HEK293 (cell line): Measurements from ENCODE around the gene EXOC2.
A peak's percentile ranks its signal among the peaks of the same experiment; 100 is the strongest.

Experiments used
- CTCF ChIA-PET: fragments of 350-600 bp; formaldehyde crosslinking; extraction: SDS; loops from one replicate; lab custom pipeline; 2021; ENCODE audit warnings: antibody characterized with exemption; lab: Yijun Ruan, JAX
- POLR2A ChIA-PET: fragments of 300-600 bp; formaldehyde crosslinking; extraction: SDS; loops from one replicate; lab custom pipeline; 2020; ENCODE audit warnings: antibody characterized with exemption, inconsistent platforms; lab: Yijun Ruan, JAX
- H3K27ac ChIP-seq: fragments of 200-500 bp; sonication (Bioruptor generic); 2 replicates; pipeline ENCODE4 v1.5.1; 2014; ENCODE audit warnings: low read depth, low read length, control low read depth, inconsistent platforms; ENCODE audit errors: extremely low read depth
- H3K36me3 ChIP-seq, 2 experiments: fragments of 200-500 bp in 1 of 2; sonication (Bioruptor generic) in 1 of 2; 1 replicate in 1 of 2; 2 replicates in 1 of 2; pipeline ENCODE4 v1.5.1; 2014 to 2017; ENCODE audit warnings: inconsistent platforms in 2 of 2, low read length in 2 of 2; ENCODE audit not compliant: control insufficient read depth in 2 of 2, insufficient read depth in 1 of 2
- H3K4me1 ChIP-seq: fragments of 200-500 bp; sonication (Bioruptor generic); 2 replicates; pipeline ENCODE4 v1.5.1; 2014; ENCODE audit warnings: mild to moderate bottlenecking, low read length, inconsistent platforms; ENCODE audit not compliant: control insufficient read depth, insufficient read depth
- H3K4me3 ChIP-seq: 2 replicates; pipeline ENCODE4 v1.5.1; 2011; ENCODE audit warnings: low read depth, mild to moderate bottlenecking, control low read depth, low read length, moderate library complexity
- H3K9me3 ChIP-seq: fragments of 200-500 bp; sonication (Bioruptor generic); 2 replicates; pipeline ENCODE4 v1.5.1; 2014; ENCODE audit warnings: low read depth, low read length, inconsistent platforms; ENCODE audit not compliant: control insufficient read depth, insufficient read depth
- BCL6B ChIP-seq: fragments of 450-650 bp; formaldehyde crosslinking; IDR thresholded peaks from 2 replicates; pipeline ENCODE4 v1.5.1; 2017; ENCODE audit warnings: missing biosample characterization, missing genetic modification characterization
- CTCF ChIP-seq: fragments of 450-650 bp; formaldehyde crosslinking; IDR thresholded peaks from 2 replicates; pipeline ENCODE4 v1.5.1; 2016; ENCODE audit warnings: missing biosample characterization, missing genetic modification characterization
- IKZF3 ChIP-seq: fragments of 450-650 bp; IDR thresholded peaks from 2 replicates; pipeline ENCODE4 v1.5.0; 2018; ENCODE audit warnings: missing biosample characterization, mild to moderate bottlenecking, missing genetic modification characterization, moderate library complexity
- MEIS1 ChIP-seq: sonication (generic); formaldehyde crosslinking; IDR thresholded peaks from 2 replicates; pipeline ENCODE4 v1.8.1; 2022; ENCODE audit warnings: missing genetic modification reagents, mild to moderate bottlenecking, borderline replicate concordance
- SCRT2 ChIP-seq: fragments of 450-650 bp; formaldehyde crosslinking; IDR thresholded peaks from 2 replicates; pipeline ENCODE4 v1.5.1; 2016; ENCODE audit warnings: missing biosample characterization, missing genetic modification characterization
- TCF7L2 ChIP-seq: IDR thresholded peaks from 2 replicates; pipeline ENCODE4 v1.6.1; 2011; ENCODE audit warnings: low read depth, mild to moderate bottlenecking, inconsistent platforms, low read length, moderate library complexity, borderline replicate concordance
- TRIM28 ChIP-seq: IDR thresholded peaks from 2 replicates; pipeline ENCODE4 v1.6.1; 2011; ENCODE audit warnings: low read length, control low read depth, borderline replicate concordance
- WT1 ChIP-seq: fragments of 450-650 bp; formaldehyde crosslinking; IDR thresholded peaks from 2 replicates; pipeline ENCODE4 v1.5.1; 2016; ENCODE audit warnings: missing biosample characterization, missing genetic modification characterization
- ZBTB48 ChIP-seq: fragments of 450-650 bp; formaldehyde crosslinking; IDR thresholded peaks from 2 replicates; pipeline ENCODE4 v1.5.1; 2016; ENCODE audit warnings: missing biosample characterization, missing genetic modification characterization
- ZNF114 ChIP-seq: fragments of 450-650 bp; formaldehyde crosslinking; IDR thresholded peaks from 2 replicates; pipeline ENCODE4 v1.5.0; 2017; ENCODE audit warnings: missing biosample characterization, missing genetic modification characterization
- ZNF2 ChIP-seq: fragments of 450-650 bp; formaldehyde crosslinking; IDR thresholded peaks from 2 replicates; pipeline ENCODE4 v1.5.1; 2016; ENCODE audit warnings: missing biosample characterization, missing genetic modification characterization
- ZNF26 ChIP-seq: fragments of 450-650 bp; formaldehyde crosslinking; IDR thresholded peaks from 2 replicates; pipeline ENCODE4 v1.5.1; 2016; ENCODE audit warnings: missing biosample characterization, missing genetic modification characterization
- ZNF302 ChIP-seq: fragments of 450-650 bp; formaldehyde crosslinking; IDR thresholded peaks from 2 replicates; pipeline ENCODE4 v1.5.1; 2016; ENCODE audit warnings: missing biosample characterization, missing genetic modification characterization, low read depth
- ZNF529 ChIP-seq: fragments of 450-650 bp; formaldehyde crosslinking; IDR thresholded peaks from 2 replicates; pipeline ENCODE4 v1.5.1; 2017; ENCODE audit warnings: missing genetic modification characterization, missing biosample characterization; ENCODE audit not compliant: insufficient replicate concordance
- ZNF561 ChIP-seq: fragments of 450-650 bp; IDR thresholded peaks from 2 replicates; pipeline ENCODE4 v1.5.1; 2018; ENCODE audit warnings: missing biosample characterization, missing genetic modification characterization, borderline replicate concordance
- ZNF621 ChIP-seq: fragments of 450-650 bp; formaldehyde crosslinking; IDR thresholded peaks from 2 replicates; pipeline ENCODE4 v1.5.1; 2017; ENCODE audit warnings: missing biosample characterization, missing genetic modification characterization
- ZNF623 ChIP-seq: fragments of 450-650 bp; formaldehyde crosslinking; IDR thresholded peaks from 2 replicates; pipeline ENCODE4 v1.5.1; 2016; ENCODE audit warnings: missing biosample characterization, missing genetic modification characterization
- ZNF654 ChIP-seq: fragments of 450-650 bp; formaldehyde crosslinking; IDR thresholded peaks from 2 replicates; pipeline ENCODE4 v1.5.1; 2016; ENCODE audit warnings: low read depth, missing biosample characterization, missing genetic modification characterization
- ZNF660 ChIP-seq: fragments of 450-650 bp; IDR thresholded peaks from 2 replicates; pipeline ENCODE4 v1.5.1; 2018; ENCODE audit warnings: missing biosample characterization, mild to moderate bottlenecking, missing genetic modification characterization
- ZNF747 ChIP-seq: fragments of 450-650 bp; formaldehyde crosslinking; IDR thresholded peaks from 2 replicates; pipeline ENCODE4 v1.5.1; 2016; ENCODE audit warnings: missing biosample characterization, missing genetic modification characterization
- ZNF791 ChIP-seq: fragments of 450-650 bp; formaldehyde crosslinking; IDR thresholded peaks from 2 replicates; pipeline ENCODE4 v1.5.1; 2016; ENCODE audit warnings: missing biosample characterization, missing genetic modification characterization
- TF ChIP-seq, protein P1 (sequence below): fragments of 450-650 bp; formaldehyde crosslinking; IDR thresholded peaks from 2 replicates; pipeline ENCODE4 v1.5.1; 2016; ENCODE audit warnings: missing biosample characterization, missing genetic modification characterization

The EXOC2 gene

DNA sequence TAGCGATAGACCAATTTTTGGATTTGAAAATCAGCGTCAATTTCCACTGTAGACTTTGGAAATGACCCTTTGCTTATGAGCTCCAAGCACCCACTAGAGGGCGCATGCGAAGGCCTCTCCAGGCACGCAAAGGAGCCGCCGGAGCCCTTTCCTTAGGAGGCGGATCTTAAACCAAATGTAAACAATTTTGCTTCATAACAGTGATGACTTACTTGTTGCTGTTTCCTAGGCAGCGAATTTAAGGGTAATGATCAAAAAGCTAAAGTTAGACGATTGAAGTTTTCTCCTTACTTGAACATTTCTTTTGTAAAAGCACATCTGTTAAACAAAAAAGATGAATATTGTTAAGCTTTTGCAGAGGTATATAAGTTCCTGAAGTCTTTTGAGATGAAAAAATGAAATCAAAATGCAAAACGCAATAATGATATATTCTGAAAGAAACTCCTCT is 29.2 kb upstream of the EXOC2 start:
- CTCF ChIA-PET, result interaction anchor here (0.5 to 4.4 kb wide), 54 partner anchors 10 to 704 kb away, joined by 3 to 50 read pairs (median 4); no protein-coding TSS in a partner anchor
- Histone ChIP-seq H3K9me3 (no peaks in the 10 kb centered on the region), H3K36me3 (no peaks in the 10 kb centered on the region), H3K4me1 (no peaks in the 10 kb centered on the region), H3K4me3 (no peak overlapping the region), H3K27ac (no peak overlapping the region)
- POLR2A ChIA-PET, result no interaction called here
- TF ChIP-seq ZNF561 (tag by site-specific recombination), result 0 out of 2 replicates have a peak, but pooled peaks have one; percentile 45
- TF ChIP-seq ZNF791 (tag by site-specific recombination), result no peak
- TF ChIP-seq IKZF3 (tag by site-specific recombination), result peak; percentile 54
- peak; percentile 43; the same call in 1 of the 2 replicates for TF ChIP-seq ZNF654
- peak; percentile 20; the same call in 1 of the 2 replicates for TF ChIP-seq TRIM28
- TF ChIP-seq ZNF747, result no peak
- TF ChIP-seq ZNF2 (tag by site-specific recombination), result peak; percentile 86
- TF ChIP-seq CTCF, result peak; percentile 72
- no peak for TF ChIP-seq MEIS1 (CRISPR knock-in tag)
- TF ChIP-seq TCF7L2, result 0 out of 2 replicates have a peak, but pooled peaks have one; percentile 24
- peak; percentile 90 for TF ChIP-seq SCRT2 (tag by site-specific recombination)

DNA sequence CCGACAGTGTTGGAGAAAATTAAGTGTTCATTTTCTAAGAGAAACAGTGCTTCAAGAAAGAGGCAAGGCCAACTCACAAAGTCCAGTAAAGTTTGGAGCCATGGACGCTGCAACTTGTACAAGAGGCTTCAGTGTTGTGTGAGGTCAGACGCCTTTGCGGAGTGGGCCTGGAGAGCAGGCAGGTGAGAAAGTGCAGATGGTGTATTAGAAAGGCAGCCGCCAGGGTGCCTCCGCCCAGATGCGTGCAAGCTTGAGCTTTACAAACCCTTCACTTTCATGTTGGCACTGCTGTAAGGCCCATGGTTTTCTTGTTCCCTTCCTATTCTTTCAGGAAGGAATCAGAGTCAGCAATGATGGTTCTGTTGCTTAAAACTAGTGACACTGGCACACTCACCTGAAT is 25.4 kb upstream of the EXOC2 start:
- TF ChIP-seq ZNF26, result no peak
- no peak for TF ChIP-seq ZNF621 (tag by site-specific recombination)
- no peak for TF ChIP-seq ZNF302 (tag by site-specific recombination)
- no peak for TF ChIP-seq ZNF660 (tag by site-specific recombination)
- TF ChIP-seq, protein P1, sequence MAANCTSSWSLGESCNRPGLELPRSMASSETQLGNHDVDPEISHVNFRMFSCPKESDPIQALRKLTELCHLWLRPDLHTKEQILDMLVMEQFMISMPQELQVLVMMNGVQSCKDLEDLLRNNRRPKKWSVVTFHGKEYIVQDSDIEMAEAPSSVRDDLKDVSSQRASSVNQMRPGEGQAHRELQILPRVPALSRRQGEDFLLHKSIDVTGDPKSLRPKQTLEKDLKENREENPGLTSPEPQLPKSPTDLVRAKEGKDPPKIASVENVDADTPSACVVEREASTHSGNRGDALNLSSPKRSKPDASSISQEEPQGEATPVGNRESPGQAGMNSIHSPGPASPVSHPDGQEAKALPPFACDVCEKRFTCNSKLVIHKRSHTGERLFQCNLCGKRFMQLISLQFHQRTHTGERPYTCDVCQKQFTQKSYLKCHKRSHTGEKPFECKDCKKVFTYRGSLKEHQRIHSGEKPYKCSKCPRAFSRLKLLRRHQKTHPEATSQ (tag by site-specific recombination), result no peak
- TF ChIP-seq ZNF529 (tag by site-specific recombination), result no peak
- TF ChIP-seq ZBTB48 (tag by site-specific recombination), result no peak
- TF ChIP-seq, all 188 proteins: peak for 0
- Histone ChIP-seq H3K27ac (no peak overlapping the region), H3K36me3 (no peaks in the 10 kb centered on the region), H3K4me3 (no peak overlapping the region), H3K4me1 (peaks cover 9% of the 10 kb centered on the region), H3K9me3 (no peaks in the 10 kb centered on the region)
- ChIA-PET CTCF (interaction anchor here (0.5 kb wide), 1 partner anchor 346 kb away, joined by 3 read pairs; no protein-coding TSS in a partner anchor), POLR2A (no interaction called here)

DNA sequence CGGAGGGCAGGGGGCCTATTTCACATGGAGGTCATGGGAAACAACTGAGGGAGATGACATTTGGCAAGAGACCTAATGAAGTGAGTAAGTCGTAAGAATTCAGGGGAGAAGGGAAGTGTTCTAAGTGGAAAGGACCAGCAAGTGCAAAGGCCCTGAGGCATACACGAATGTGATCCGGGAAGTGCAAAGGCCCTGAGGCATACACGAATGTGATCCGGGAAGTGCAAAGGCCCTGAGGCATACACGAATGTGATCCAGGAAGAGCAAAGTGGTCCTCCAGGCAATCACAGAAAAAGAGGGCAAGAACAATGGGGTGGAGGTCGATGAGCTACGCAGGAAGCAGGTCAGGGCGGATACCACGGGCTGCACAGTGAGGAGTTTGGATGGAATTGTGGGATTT is 24.2 kb upstream of the EXOC2 start:
- no peak overlapping the region for H3K27ac ChIP-seq
- no peaks in the 10 kb centered on the region for H3K36me3 ChIP-seq
- H3K4me3 ChIP-seq, result no peak overlapping the region
- ChIA-PET CTCF (interaction anchor here (1.0 kb wide), 1 partner anchor 99 kb away, joined by 5 read pairs; no protein-coding TSS in a partner anchor), POLR2A (no interaction called here)
- peaks cover 9% of the 10 kb centered on the region for H3K4me1 ChIP-seq
- no peaks in the 10 kb centered on the region for H3K9me3 ChIP-seq
- TF ChIP-seq WT1 (tag by site-specific recombination), result no peak
- peak; percentile 99 for TF ChIP-seq ZNF623 (tag by site-specific recombination)
- TF ChIP-seq BCL6B (tag by site-specific recombination), result no peak
- no peak for TF ChIP-seq ZNF114
